ENCODE results near the gene SLC12A2. TPM values are rescaled to one million over a fixed set of nuclear protein-coding genes. Genes with fewer than 3 reads are reported as not detected.
A peak's percentile ranks its signal among the peaks of the same experiment; 100 is the strongest.

SLC12A2 gene
- total RNA-seq, 1 donor from 2014 or later: 83.2 TPM

DNA sequence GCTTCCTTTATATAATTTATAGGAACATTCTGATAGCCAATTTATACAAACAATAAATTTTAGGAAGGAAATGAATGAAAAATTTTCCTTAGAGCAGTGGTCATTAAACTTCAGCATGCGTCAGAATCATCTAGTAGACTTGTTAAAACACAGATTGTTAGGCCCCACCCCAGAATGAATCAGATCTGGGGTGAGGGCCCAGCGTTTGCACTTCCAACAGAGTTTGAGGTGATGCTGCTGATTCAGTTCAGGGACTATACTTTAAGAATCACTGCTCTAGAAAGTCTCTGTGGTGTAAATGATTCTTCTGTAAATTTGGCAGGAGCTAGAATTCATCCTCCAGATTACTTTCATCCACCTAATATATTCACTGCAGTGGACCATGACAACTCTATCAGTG, 80.4 kb downstream of the SLC12A2 start:
- DNase-seq (ENCODE audit: low read depth, low spot score): no peak

DNA sequence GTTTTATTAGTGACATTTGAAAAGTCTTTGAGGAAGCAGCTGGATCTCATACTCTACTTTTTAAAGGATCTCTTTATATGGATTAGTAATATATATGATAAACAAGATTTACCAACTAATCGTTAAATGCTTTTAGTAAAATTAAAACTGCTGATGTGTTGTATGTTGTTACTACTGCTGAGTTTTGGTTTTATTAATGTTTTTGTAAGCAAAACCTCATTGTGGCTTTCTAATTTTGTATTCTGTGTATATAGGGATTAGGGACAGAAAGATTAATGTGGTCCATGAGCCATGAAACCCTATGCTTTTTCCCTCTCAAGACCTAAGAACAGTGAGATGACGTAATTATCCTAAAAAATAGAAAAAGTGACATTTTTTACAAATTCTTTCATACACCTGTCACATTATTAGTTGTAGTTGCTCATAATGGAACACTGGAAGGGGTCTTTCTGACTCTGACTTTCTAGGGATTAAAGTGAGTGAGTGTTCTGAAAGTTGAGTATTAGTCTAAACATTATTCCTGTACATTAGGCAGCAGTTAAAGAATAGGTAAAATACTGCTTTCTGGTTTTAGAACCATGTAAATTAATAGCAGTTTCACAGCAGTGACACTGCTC, 85.9 kb downstream of the SLC12A2 start:
- no peak for DNase-seq (ENCODE audit: low read depth, low spot score)

DNA sequence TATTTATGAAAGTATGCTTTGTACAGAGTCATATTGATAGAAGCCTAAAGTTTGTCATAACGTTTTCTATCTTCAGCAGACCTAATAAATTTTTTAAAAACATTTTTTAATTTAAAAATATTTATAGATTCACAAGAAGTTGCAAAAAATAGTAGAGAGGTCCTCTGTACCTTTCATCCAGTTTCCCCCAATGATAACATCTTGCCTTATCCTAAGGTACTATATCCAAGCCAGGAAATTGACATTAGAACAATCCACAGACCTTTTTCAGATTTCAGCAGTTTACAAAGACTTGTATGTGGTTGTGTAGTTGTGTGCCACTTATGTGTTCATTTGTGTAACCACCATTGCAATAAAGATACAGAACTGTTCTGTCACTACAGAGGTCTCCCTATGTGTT, 88.5 kb downstream of the SLC12A2 start:
- DNase-seq (ENCODE audit: low read depth, low spot score): no peak

DNA sequence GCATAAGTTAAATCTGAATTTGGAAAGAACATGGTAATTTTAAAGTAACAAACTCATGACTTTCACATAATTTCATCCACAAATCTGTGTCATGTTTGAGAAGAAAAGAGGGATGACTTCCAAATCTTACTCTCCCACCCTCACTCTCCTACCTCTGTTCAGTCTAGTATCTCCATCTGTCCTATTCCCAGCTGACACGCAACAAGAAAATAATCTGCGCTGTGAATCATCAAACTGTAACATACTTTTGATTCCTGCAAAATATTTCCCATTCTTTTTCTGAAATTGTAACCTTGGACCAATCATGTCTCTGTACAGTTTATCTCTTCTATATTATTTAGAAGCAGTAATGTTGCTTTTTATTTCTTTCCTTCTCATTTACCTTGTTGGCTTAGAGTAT, 91.4 kb downstream of the SLC12A2 start:
- no peak for DNase-seq (ENCODE audit: low read depth, low spot score)

GRCh38 chr5:128192368-128192767, 108.8 kb downstream of the SLC12A2 start:
- no peak for DNase-seq (ENCODE audit: low read depth, low spot score)

- no peak for DNase-seq (ENCODE audit: low read depth, low spot score)
Observed at GRCh38 chr5:128193665-128194390, 110.3 kb downstream of the SLC12A2 start.

- no peak for DNase-seq (ENCODE audit: low read depth, low spot score)
Observed at GRCh38 chr5:128195316-128195715, 111.8 kb downstream of the SLC12A2 start.

GRCh38 chr5:128196080-128196479, 112.5 kb downstream of the SLC12A2 start:
- DNase-seq (ENCODE audit: low read depth, low spot score): no peak

- DNase-seq (ENCODE audit: low read depth, low spot score): no peak
Observed at GRCh38 chr5:128196791-128197190, 113.2 kb downstream of the SLC12A2 start.

- no peak for DNase-seq (ENCODE audit: low read depth, low spot score)
Observed at GRCh38 chr5:128197896-128198522, 114.4 kb downstream of the SLC12A2 start.

DNA sequence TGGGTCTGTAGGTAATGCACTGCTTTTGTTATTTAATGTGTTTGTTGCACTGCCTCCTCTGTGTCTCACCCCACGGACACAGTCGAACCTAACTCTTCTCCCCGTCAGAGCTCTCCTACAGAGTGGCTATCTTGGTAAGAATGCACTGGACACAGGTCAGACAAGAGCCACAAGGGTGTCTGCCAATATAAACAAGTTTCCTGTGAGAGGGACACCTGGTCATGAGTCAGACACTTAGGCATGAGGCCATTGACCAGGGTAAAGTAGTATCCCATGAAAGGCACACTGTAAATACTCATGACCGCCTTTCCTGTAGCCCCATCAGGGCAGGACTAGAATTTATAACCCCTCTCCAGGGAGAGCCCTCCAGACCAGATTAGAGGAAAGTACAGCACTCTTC, 115.5 kb downstream of the SLC12A2 start:
- peak; percentile 35 for DNase-seq (ENCODE audit: low read depth, low spot score)

DNA sequence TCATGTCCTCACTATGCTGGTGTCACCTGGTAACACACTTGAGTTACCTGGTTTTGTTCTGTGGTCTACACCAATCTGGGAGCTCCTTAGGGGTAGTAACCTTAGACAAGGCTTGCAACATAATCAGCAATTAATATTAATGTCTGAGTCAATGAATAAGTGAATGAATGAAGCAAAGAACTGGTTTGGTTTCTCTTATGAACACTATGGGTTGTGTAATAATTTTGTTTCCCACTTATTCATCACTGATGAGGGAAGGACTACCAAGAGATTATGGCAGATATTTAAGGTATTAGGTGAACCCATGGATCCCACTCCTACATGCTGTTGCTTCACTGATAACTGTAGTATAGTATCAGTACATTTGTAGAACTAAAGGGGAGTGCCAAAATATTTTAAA, 116.0 kb downstream of the SLC12A2 start:
- DNase-seq (ENCODE audit: low read depth, low spot score): no peak

- DNase-seq (ENCODE audit: low read depth, low spot score): peak; percentile 13
Observed at GRCh38 chr5:128201065-128201926, 117.7 kb downstream of the SLC12A2 start.

GRCh38 chr5:128202320-128202719, 118.8 kb downstream of the SLC12A2 start:
- DNase-seq (ENCODE audit: low read depth, low spot score): no peak

GRCh38 chr5:128208436-128208835, 124.9 kb downstream of the SLC12A2 start:
- no peak for DNase-seq (ENCODE audit: low read depth, low spot score)

DNA sequence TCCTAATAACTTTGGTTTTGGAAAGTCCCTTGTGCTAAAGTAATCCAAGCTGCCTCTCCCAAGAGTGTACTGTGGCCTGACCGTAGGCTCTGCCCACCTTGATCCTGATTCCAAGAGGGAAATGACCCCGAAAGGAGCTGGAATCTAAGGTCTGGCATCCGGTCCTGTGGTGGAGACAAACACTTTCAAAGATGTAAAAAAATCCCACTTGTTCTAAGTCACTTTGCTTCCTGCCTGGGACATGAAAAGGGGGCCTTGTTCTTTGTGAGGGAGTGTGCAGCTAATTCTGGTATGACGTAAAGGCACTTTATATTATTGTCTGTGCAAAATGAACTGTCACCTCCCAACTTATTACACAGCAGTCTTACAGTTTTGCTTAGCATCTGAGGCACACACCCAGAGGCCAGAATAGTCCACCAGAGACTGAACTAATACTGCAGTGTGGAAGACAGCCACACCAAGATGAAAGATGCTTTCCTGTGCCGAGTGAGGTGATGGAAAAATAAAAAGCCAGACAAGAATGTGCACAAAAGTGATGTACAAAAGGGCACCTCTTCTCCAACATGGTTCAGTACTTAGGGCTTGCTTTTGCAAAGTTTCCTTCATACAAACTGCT, 128.7 kb downstream of the SLC12A2 start:
- DNase-seq (ENCODE audit: low read depth, low spot score): no peak

DNA sequence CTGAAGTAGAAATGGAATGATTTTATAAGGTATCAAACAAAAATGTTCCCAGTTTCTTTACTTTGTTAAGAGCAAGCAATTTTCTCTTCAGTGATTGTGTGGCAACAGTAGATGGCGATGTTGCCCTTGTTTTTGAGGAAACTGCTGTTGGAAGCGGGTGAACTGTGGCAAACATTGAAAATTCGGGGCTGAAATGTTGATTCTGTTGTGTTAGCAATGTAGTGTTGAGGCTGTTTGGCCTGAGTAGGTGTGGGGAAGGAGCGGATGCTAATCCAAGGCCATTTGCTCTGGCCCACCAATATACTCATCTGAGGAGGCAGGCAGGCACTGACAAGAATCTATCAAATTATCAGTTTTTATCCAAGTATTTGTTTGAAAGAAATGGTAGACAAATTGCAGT, 129.8 kb downstream of the SLC12A2 start:
- DNase-seq (ENCODE audit: low read depth, low spot score): peak; percentile 33

GRCh38 chr5:128213833-128214232, 130.3 kb downstream of the SLC12A2 start:
- no peak for DNase-seq (ENCODE audit: low read depth, low spot score)

GRCh38 chr5:128216285-128216684, 132.7 kb downstream of the SLC12A2 start:
- DNase-seq (ENCODE audit: low read depth, low spot score): no peak

- no peak for DNase-seq (ENCODE audit: low read depth, low spot score)
Observed at GRCh38 chr5:128216860-128217531, 133.4 kb downstream of the SLC12A2 start.

- DNase-seq (ENCODE audit: low read depth, low spot score): no peak
Observed at GRCh38 chr5:128220841-128221240, 137.3 kb downstream of the SLC12A2 start.

All from pulmonary artery endothelial cell (primary cell).